AG09309 (cell line): ENCODE results near the gene ITGB5.

Experiments
- DNase-seq: peaks from one replicate; pipeline ENCODE4 v3.0.0-alpha.2; 2010; ENCODE audit warnings: low read depth
- H3K4me3 ChIP-seq: 2 replicates; pipeline ENCODE4 v1.5.1; 2011; ENCODE audit warnings: mild to moderate bottlenecking, low read depth, low read length, moderate library complexity; ENCODE audit not compliant: control insufficient read depth
- TF ChIP-seq, protein P1 (sequence below): IDR thresholded peaks from 2 replicates; pipeline ENCODE4 v1.5.1; 2011; ENCODE audit warnings: mild to moderate bottlenecking, low read depth, low read length, inconsistent platforms; ENCODE audit not compliant: insufficient read depth, control insufficient read depth; ENCODE audit errors: missing control alignments

ITGB5 gene

DNA sequence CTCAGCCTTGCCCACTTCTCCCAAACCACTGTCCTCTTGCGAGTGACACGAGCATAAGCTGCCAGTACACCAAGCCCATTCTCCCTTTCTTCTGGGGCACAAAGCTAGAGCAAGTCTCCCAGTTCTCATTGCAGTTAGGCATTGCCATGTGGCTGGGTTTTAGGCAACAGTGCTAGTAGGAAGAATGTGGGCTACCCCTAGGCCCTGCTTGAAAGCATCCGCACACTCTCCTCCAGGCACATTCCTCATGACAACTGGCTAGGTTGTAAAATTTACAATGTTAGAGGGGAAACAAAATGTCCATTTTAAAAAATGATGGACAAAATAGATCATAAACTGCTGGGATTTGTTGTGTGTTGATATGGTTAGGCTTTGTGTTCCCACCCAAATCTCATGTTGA lies 19.7 kb downstream of the ITGB5 start:
- TF ChIP-seq, protein P1, sequence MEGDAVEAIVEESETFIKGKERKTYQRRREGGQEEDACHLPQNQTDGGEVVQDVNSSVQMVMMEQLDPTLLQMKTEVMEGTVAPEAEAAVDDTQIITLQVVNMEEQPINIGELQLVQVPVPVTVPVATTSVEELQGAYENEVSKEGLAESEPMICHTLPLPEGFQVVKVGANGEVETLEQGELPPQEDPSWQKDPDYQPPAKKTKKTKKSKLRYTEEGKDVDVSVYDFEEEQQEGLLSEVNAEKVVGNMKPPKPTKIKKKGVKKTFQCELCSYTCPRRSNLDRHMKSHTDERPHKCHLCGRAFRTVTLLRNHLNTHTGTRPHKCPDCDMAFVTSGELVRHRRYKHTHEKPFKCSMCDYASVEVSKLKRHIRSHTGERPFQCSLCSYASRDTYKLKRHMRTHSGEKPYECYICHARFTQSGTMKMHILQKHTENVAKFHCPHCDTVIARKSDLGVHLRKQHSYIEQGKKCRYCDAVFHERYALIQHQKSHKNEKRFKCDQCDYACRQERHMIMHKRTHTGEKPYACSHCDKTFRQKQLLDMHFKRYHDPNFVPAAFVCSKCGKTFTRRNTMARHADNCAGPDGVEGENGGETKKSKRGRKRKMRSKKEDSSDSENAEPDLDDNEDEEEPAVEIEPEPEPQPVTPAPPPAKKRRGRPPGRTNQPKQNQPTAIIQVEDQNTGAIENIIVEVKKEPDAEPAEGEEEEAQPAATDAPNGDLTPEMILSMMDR: no peak
- no peak overlapping the region for H3K4me3 ChIP-seq
- no peak for DNase-seq

DNA sequence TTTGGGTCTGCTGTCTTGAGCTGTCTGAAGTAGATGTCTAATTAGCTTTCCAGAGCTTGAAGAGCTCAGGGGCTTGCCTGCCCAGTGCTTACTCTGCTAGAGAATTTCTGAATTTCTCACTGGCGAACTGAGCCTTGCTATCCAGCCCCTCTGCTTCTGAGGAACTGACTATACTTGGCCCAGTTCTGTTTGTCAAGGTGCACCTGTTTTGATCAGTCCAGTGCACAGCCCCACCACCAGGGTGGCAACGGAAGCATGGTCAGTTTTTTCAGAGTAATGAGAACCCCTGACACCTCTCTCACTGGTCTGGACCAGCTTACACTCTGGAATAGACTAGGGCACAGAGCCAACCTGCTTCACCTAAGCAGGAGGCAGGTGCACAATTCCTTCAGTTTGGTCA lies 25.2 kb downstream of the ITGB5 start:
- TF ChIP-seq, protein P1: no peak
- no peak for DNase-seq
- H3K4me3 ChIP-seq: no peak overlapping the region

DNA sequence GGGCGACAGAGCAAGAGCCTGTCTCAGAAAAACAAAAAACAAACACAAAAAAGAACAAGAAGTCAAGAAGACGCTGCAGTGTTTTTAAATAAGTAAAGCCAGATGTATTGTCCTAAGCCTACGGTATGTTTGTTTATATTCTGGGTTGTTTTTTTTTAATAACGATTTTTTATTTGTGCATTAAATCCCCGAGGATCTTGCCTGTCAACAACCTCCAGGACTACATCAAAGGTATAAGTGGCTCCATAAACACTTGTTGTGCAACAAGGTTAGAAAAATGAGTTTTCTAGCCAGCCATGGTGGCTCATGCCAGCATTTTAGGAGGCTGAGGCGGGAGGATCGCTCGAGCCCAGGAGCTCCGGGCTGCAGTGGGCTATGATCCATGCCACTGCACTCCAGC lies 26.1 kb downstream of the ITGB5 start:
- H3K4me3 ChIP-seq: no peak overlapping the region
- TF ChIP-seq, protein P1: no peak
- no peak for DNase-seq

DNA sequence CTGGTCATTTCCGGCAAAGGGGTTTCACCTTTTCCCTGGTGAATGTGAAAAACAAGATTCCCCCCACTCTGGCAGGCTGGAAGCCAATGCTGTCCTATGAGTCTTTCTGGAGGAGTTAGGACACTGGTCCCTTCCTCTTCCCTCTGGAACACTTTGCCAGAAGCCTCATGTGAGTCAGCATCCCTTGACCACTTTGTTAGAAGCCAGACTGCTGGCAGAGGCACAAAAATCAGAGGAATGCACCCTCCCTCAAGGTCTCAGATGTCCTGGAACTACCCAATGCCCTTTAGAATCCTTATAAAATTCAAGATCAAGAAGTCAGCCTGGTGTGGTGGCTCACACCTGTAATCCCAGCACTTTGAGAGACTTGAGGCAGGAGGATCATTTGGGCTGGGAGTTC lies 26.6 kb downstream of the ITGB5 start:
- DNase-seq: peak; percentile 81
- no peak overlapping the region for H3K4me3 ChIP-seq
- TF ChIP-seq, protein P1: no peak

DNA sequence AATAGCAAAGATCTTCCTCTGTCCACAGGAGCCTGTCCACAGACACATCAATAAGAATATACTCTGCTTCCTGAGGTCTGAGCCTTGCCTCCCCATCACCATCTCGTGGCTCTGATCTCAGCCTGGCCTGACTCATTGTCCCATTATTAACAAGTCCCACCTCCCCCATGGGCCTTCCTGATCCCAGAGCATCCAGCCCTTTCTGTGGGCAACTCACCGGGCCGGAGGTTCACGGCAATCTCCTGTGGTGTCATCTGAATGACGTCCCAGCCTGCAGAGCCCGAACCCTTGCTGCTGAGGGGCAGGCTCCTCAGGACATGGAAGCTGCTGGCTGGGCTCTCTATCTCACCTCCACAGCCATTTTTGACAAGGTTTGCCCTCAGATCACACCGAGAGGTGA lies 28.1 kb downstream of the ITGB5 start:
- TF ChIP-seq, protein P1: no peak
- no peak overlapping the region for H3K4me3 ChIP-seq
- no peak for DNase-seq

DNA sequence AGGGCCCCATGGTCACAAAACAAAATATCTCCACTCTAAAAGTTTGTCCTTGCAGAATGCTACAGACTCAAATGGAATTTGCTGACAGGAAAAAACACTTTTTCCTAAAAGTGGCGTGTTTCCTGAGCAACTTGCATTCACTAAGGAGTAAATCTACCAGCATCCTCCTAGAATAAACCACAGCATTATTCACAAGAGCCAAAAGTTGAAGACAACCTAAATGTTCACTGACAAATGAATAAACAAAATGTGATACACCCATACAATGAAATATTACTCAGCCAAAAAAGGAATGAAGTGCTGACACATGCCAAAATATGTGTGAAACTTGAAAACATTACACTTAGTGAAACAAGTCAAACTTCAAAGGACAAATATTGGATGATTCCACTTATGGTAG lies 28.9 kb downstream of the ITGB5 start:
- no peak for DNase-seq
- no peak overlapping the region for H3K4me3 ChIP-seq
- TF ChIP-seq, protein P1: no peak

DNA sequence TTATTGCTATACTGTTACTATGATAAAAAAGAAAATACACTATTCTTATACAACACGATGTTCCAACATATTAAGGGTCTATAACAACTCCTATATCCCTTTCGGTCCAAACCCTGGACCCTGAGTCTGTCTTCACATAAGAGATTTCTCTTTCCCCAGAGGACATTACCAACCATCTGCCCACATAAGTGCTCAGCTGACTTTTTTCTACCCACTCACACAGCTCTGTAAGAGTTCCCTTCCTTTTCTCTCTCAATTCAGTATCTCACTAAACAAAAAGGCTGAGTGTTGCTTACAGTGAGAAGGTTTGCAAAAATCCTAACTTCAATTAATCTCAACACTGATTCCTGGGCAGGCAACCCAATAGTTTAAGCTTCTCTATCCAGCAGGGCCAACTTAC lies 30.5 kb downstream of the ITGB5 start:
- TF ChIP-seq, protein P1: no peak
- DNase-seq: no peak
- H3K4me3 ChIP-seq: no peak overlapping the region
